HG03469 (cell line): ENCODE results near the gene NME9.

Source experiments
- ATAC-seq: cut with Tn5 transposase; IDR thresholded peaks from one replicate; pipeline ENCODE4 v1.9.1; 2021; ENCODE audit warnings: mild to moderate bottlenecking, moderate library complexity, moderate number of reproducible peaks; ENCODE audit not compliant: unreplicated experiment

Gene NME9

DNA sequence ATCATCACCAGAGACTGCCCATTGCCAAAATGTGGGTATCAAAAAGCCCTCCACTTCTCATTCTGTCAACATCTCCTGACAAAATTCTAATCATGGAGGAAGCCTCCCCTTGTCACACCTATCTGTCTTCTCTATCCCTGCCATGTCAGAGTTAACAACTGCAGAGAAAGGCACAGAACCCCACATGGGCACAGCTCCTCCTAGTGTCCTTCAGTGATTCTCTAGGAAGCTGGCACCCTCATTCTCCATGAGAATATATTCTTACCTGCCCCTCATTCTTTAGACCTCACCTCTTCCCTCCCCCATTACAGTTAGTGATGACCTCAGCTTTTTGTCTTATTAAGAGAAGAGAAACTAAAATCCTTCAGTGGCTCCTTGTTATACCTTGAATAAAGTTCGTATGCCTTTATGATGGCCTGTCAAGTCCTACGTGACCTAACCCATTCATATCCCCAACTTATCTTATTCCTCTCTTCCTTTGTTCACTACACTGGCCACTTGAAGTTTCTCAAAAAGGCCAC, 44.6 kb downstream of the NME9 start:
- ATAC-seq = no peak

GRCh38 chr3:138284079-138284478, 45.6 kb downstream of the NME9 start:
- ATAC-seq = no peak

DNA sequence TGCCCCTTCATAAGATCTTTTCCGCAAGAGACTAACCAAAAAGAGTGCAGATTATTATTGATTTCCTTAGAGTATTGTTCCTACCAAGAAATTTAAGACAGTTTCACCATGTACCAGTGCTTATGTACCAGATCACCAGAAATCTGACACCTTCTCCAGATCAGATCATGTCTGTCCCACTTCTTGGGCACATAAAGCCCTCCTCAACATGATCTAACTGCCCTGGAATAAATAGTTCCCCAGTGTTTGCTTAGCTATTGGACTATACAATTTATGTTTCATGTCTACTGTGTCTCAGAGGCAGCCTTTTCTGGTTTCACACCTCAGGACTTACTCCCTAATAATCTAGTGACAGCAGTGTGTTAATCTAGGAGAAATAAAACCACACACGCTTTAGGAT, 46.8 kb downstream of the NME9 start:
- ATAC-seq = no peak

DNA sequence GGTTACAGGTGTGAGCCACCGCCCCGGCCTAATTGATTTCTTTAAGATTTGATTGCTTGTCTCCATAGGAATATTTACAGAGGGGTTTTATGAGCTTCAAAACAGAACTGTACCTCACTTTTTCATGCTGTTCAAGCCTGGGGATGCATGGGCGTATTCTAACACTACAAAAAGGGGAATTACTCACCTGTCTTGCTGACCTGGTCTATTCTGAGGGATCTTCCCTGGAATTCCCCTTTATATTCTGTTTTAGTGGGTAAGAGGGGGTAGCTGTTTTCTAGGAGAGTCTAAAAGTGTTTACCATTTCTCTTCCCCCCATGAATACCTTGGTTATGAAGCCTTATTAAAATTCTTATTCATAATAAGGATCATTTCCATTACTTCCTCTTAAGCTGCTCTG, 48.1 kb downstream of the NME9 start:
- ATAC-seq = no peak

DNA sequence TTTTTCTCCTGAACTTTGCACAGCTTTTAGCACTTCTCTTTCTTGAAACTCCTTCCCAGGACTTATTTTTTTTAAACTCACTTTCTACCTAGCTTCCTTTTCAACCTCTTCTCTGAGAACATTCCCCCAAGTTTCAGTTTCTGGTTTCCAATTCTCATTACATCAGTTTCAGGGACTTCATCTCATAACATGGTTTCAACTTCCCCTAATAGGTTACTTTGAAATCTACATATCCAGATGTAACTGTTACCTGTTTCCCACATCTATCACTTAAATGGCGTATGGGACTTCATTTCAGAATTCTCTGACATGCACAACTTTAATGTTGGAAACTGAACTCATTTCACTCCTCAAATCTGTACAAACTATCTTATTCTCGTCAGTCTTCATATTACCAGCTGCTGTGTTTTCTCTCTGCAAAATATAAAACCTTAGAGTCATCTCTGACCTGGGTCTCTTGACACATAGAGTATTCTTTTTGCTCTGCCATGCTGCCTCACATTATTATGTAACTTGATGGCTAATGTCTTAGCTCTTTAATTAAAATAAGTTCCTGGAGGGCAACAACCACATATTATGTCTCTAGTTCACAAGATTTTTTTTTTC, 58.4 kb downstream of the NME9 start:
- no peak for ATAC-seq

- no peak for ATAC-seq
These were observed 59.4 kb downstream of the NME9 start for GRCh38 chr3:138270245-138270644.

- ATAC-seq = no peak
These were observed 62.6 kb downstream of the NME9 start for GRCh38 chr3:138267083-138267482.

GRCh38 chr3:138265745-138266144, 63.9 kb downstream of the NME9 start:
- ATAC-seq = no peak

- ATAC-seq = no peak
These were observed 66.5 kb downstream of the NME9 start for GRCh38 chr3:138263104-138263503.

- no peak for ATAC-seq
These were observed 69.0 kb downstream of the NME9 start for GRCh38 chr3:138260611-138261010.

GRCh38 chr3:138259126-138259525, 70.5 kb downstream of the NME9 start:
- ATAC-seq = no peak

DNA sequence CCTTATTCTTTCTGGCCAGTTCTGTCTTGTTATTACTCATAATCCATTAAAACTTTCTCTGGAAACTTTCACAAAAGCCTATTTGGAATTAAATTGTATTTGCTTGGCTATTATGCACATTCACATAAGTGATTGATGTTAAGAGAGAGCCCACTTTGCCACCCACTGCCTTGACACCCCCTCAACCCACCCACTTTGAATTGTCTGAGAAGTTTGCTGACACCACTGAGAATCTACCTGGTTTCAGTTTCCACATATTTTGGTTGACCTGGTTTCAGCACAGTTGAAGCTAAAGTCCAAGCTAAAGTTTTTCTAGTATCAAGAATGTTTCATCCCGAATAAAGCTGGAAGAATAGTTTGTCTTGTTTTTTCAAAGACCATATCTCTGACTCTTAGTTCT, 71.7 kb downstream of the NME9 start:
- ATAC-seq = no peak

DNA sequence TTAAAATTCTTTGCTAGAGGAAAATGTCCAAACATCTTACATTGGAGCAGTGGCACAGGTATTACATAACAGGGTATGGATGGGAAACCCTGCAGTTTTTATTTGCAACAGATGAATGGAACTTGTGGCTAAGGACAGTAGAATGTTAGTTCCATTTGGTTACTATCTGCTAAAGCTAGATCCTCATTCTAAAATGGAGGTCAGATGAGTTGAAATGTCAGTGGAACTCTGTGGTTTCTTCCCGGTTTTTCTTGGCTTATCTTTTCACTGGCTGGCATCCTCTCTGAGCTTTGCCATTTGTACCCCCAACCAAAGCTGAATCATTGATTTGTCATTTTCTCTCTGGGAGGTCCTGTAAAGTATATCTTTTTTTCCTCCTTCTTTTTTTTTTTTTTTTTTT, 73.6 kb downstream of the NME9 start:
- ATAC-seq = no peak

- no peak for ATAC-seq
These were observed 75.4 kb downstream of the NME9 start for GRCh38 chr3:138254216-138254615.

GRCh38 chr3:138253609-138254008, 76.0 kb downstream of the NME9 start:
- ATAC-seq = no peak
